ENCODE data around the gene GNAT3. TPM values are rescaled to one million over a fixed set of nuclear protein-coding genes. Genes with fewer than 3 reads are reported as not detected.

The GNAT3 gene
- polyA plus RNA-seq, 4 donors = 0.49 to 3.8 (median 1.2) TPM

- FAIRE-seq (no peak), DNase-seq (no peak)
- Histone ChIP-seq H3K4me1 (ENCODE audit: control insufficient read depth in 3 of 3, insufficient read depth in 2 of 3, low read depth in 1 of 3, low read length in 2 of 3) (no peaks in the 10 kb centered on the region), H3K9me3 (ENCODE audit: control insufficient read depth in 2 of 2, insufficient read depth in 1 of 2, low read depth in 1 of 2, low read length in 1 of 2) (no peaks in the 10 kb centered on the region), H3K27me3 (ENCODE audit: control insufficient read depth in 3 of 3, insufficient read depth in 3 of 3, low read length in 3 of 3) (no peaks in the 10 kb centered on the region), H3K4me3 (ENCODE audit: low read depth in 1 of 3, low read length in 3 of 3) (no peak overlapping the region), H3K27ac (ENCODE audit: low read depth in 1 of 3, low read length in 2 of 3) (no peak overlapping the region), H3K36me3 (ENCODE audit: control insufficient read depth in 3 of 3, insufficient read depth in 2 of 3, low read depth in 1 of 3, low read length in 3 of 3) (no peaks in the 10 kb centered on the region)
- whole genome bisulfite sequencing, 3 donors = 85 to 92% (median 88%) methylated on average over 3 of the region's 3 CpGs
Measured at GRCh38 chr7:80415114-80415513, 96.8 kb downstream of the GNAT3 start.

- DNase-seq (no peak), FAIRE-seq (no peak)
- 83 to 96% (median 83%) methylated on average over 2 of the region's 2 CpGs for WGBS, 3 donors
- H3K4me1 ChIP-seq (ENCODE audit: control insufficient read depth in 3 of 3, insufficient read depth in 2 of 3, low read depth in 1 of 3, low read length in 2 of 3) = no peaks in the 10 kb centered on the region
- no peaks in the 10 kb centered on the region for H3K27me3 ChIP-seq (ENCODE audit: control insufficient read depth in 3 of 3, insufficient read depth in 3 of 3, low read length in 3 of 3)
- H3K36me3 ChIP-seq (ENCODE audit: control insufficient read depth in 3 of 3, insufficient read depth in 2 of 3, low read depth in 1 of 3, low read length in 3 of 3) = no peaks in the 10 kb centered on the region
- no peak overlapping the region for H3K27ac ChIP-seq (ENCODE audit: low read depth in 1 of 3, low read length in 2 of 3)
- no peaks in the 10 kb centered on the region for H3K9me3 ChIP-seq (ENCODE audit: control insufficient read depth in 2 of 2, insufficient read depth in 1 of 2, low read depth in 1 of 2, low read length in 1 of 2)
- no peak overlapping the region for H3K4me3 ChIP-seq (ENCODE audit: low read depth in 1 of 3, low read length in 3 of 3)
Measured at GRCh38 chr7:80414331-80414730, 97.5 kb downstream of the GNAT3 start.

GRCh38 chr7:80413383-80413945 lies 98.4 kb downstream of the GNAT3 start:
- no peaks in the 10 kb centered on the region for H3K4me1 ChIP-seq (ENCODE audit: control insufficient read depth in 3 of 3, insufficient read depth in 2 of 3, low read depth in 1 of 3, low read length in 2 of 3)
- H3K27ac ChIP-seq (ENCODE audit: low read depth in 1 of 3, low read length in 2 of 3) = no peak overlapping the region
- H3K36me3 ChIP-seq (ENCODE audit: control insufficient read depth in 3 of 3, insufficient read depth in 2 of 3, low read depth in 1 of 3, low read length in 3 of 3) = no peaks in the 10 kb centered on the region
- FAIRE-seq (no peak), DNase-seq (no peak)
- H3K27me3 ChIP-seq (ENCODE audit: control insufficient read depth in 3 of 3, insufficient read depth in 3 of 3, low read length in 3 of 3) = no peaks in the 10 kb centered on the region
- H3K4me3 ChIP-seq (ENCODE audit: low read depth in 1 of 3, low read length in 3 of 3) = no peak overlapping the region
- H3K9me3 ChIP-seq (ENCODE audit: control insufficient read depth in 2 of 2, insufficient read depth in 1 of 2, low read depth in 1 of 2, low read length in 1 of 2) = peaks cover 0 to 5% of the 10 kb centered on the region in 2 donors
- 52 to 61% (median 58%) methylated on average over 3 of the region's 3 CpGs for WGBS, 3 donors

DNA sequence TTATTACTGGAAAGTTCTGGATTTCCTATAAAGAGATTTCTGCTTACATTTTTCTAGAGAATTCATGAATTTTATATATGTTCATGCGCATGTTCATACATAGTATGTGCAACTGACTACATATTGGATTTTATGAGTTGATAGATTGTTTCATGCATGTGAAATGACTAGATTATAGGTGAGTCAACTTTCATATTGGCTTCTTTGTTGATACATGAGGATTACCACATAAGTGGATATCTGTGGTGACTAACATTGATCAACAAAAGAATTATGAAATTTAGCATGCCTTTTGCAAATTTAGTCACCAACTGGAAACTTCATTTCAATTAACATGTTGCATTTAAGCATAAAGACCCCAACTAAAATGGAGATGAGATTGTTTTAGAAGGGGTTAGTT lies 99.0 kb downstream of the GNAT3 start:
- FAIRE-seq = no peak
- Histone ChIP-seq H3K4me1 (ENCODE audit: control insufficient read depth in 3 of 3, insufficient read depth in 2 of 3, low read depth in 1 of 3, low read length in 2 of 3) (no peaks in the 10 kb centered on the region), H3K27ac (ENCODE audit: low read depth in 1 of 3, low read length in 2 of 3) (no peak overlapping the region), H3K27me3 (ENCODE audit: control insufficient read depth in 3 of 3, insufficient read depth in 3 of 3, low read length in 3 of 3) (no peaks in the 10 kb centered on the region), H3K9me3 (ENCODE audit: control insufficient read depth in 2 of 2, insufficient read depth in 1 of 2, low read depth in 1 of 2, low read length in 1 of 2) (peaks cover 0 to 5% of the 10 kb centered on the region in 2 donors), H3K36me3 (ENCODE audit: control insufficient read depth in 3 of 3, insufficient read depth in 2 of 3, low read depth in 1 of 3, low read length in 3 of 3) (no peaks in the 10 kb centered on the region), H3K4me3 (ENCODE audit: low read depth in 1 of 3, low read length in 3 of 3) (no peak overlapping the region)
- DNase-seq = no peak
- 93 to 99% (median 98%) methylated on average over 1 of the region's 1 CpG for WGBS, 3 donors

- 71 to 96% (median 86%) methylated on average over 2 of the region's 2 CpGs for WGBS, 3 donors
- DNase-seq (no peak), FAIRE-seq (no peak)
- H3K27ac ChIP-seq (ENCODE audit: low read depth in 1 of 3, low read length in 2 of 3) = no peak overlapping the region
- H3K9me3 ChIP-seq (ENCODE audit: control insufficient read depth in 2 of 2, insufficient read depth in 1 of 2, low read depth in 1 of 2, low read length in 1 of 2) = peaks cover 0 to 5% of the 10 kb centered on the region in 2 donors
- H3K27me3 ChIP-seq (ENCODE audit: control insufficient read depth in 3 of 3, insufficient read depth in 3 of 3, low read length in 3 of 3) = no peaks in the 10 kb centered on the region
- H3K4me1 ChIP-seq (ENCODE audit: control insufficient read depth in 3 of 3, insufficient read depth in 2 of 3, low read depth in 1 of 3, low read length in 2 of 3) = no peaks in the 10 kb centered on the region
- H3K4me3 ChIP-seq (ENCODE audit: low read depth in 1 of 3, low read length in 3 of 3) = no peak overlapping the region
- no peaks in the 10 kb centered on the region for H3K36me3 ChIP-seq (ENCODE audit: control insufficient read depth in 3 of 3, insufficient read depth in 2 of 3, low read depth in 1 of 3, low read length in 3 of 3)
Measured at GRCh38 chr7:80411621-80412020, 100.2 kb downstream of the GNAT3 start.

DNA sequence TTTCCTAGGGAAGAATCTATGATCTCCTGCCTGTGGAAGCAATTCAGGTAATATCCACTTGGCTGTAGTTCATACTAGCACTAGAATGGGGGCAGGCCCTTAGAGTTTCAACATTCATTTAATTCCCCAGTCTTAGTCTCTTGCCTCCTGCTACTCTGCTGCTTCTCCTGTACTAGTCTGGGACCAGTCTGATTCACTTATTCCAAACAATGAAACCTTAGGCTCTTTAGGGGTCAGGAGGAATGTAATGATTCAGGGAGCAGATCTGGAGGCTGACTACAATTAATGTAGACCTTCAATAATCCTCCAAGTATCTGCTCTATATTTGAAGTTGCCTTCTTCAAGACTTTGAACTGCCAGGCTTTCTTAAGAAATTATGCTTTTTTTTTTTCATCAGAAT lies 101.8 kb downstream of the GNAT3 start:
- H3K4me1 ChIP-seq (ENCODE audit: control insufficient read depth in 3 of 3, insufficient read depth in 2 of 3, low read depth in 1 of 3, low read length in 2 of 3) = no peaks in the 10 kb centered on the region
- FAIRE-seq = no peak
- H3K27me3 ChIP-seq (ENCODE audit: control insufficient read depth in 3 of 3, insufficient read depth in 3 of 3, low read length in 3 of 3) = no peaks in the 10 kb centered on the region
- H3K27ac ChIP-seq (ENCODE audit: low read depth in 1 of 3, low read length in 2 of 3) = no peak overlapping the region
- H3K36me3 ChIP-seq (ENCODE audit: control insufficient read depth in 3 of 3, insufficient read depth in 2 of 3, low read depth in 1 of 3, low read length in 3 of 3) = no peaks in the 10 kb centered on the region
- DNase-seq = no peak
- H3K9me3 ChIP-seq (ENCODE audit: control insufficient read depth in 2 of 2, insufficient read depth in 1 of 2, low read depth in 1 of 2, low read length in 1 of 2) = peaks cover 0 to 5% of the 10 kb centered on the region in 2 donors
- H3K4me3 ChIP-seq (ENCODE audit: low read depth in 1 of 3, low read length in 3 of 3) = no peak overlapping the region

Other genes starting within 250 kb of the GNAT3 start
- gene CD36, start 126.6 kb upstream of the GNAT3 start, polyA plus RNA-seq = 10 to 100 TPM; 27.3 to 55.4 (median 42.6) TPM